Panc1 (cell line): ENCODE measurements around the gene NSG2. TPM values are rescaled to one million over a fixed set of nuclear protein-coding genes. Genes with fewer than 3 reads are reported as not detected.

Source experiments
- ATAC-seq: fragments of 200-7000 bp; cut with Tn5 transposase; 2 replicates; pipeline ENCODE4 v1.9.1; 2020; ENCODE audit warnings: mild to moderate bottlenecking, moderate library complexity
- BruUV-seq: library from RNA; stranded (reverse); fragments of 400-500 nt; replicated peaks from 2 replicates; lab custom pipeline; 2021; lab: Mats Ljungman, UMichigan
- CTCF ChIA-PET: fragments of 300-600 bp; sonication (Branson Sonifier 250); formaldehyde crosslinking; loops from one replicate; lab custom pipeline; 2022; ENCODE audit warnings: antibody characterized with exemption; lab: Charles Lee
- POLR2A ChIA-PET: fragments of 300-600 bp; sonication (Branson Sonifier 250); formaldehyde crosslinking; loops from one replicate; lab custom pipeline; 2022; ENCODE audit warnings: antibody characterized with exemption; lab: Charles Lee
- DNase-seq: peaks from one replicate; pipeline ENCODE4 v3.0.0-alpha.2; 2010; ENCODE audit warnings: low read depth, low spot score
- H3K27ac ChIP-seq: 2 replicates; pipeline ENCODE4 v1.5.1; 2011; ENCODE audit warnings: mild to moderate bottlenecking, low read length, inconsistent platforms
- H3K27me3 ChIP-seq: fragments of 200-500 bp; sonication (Bioruptor generic); 2 replicates; pipeline ENCODE4 v1.6.0; 2014; ENCODE audit warnings: low read length, inconsistent platforms; ENCODE audit not compliant: control insufficient read depth, insufficient read depth
- H3K36me3 ChIP-seq: fragments of 200-500 bp; sonication (Bioruptor generic); 2 replicates; pipeline ENCODE4 v1.5.1; 2014; ENCODE audit warnings: inconsistent platforms, mild to moderate bottlenecking, low read length, moderate library complexity; ENCODE audit not compliant: control insufficient read depth, insufficient read depth
- H3K4me1 ChIP-seq: 2 replicates; pipeline ENCODE4 v1.5.1; 2011; ENCODE audit warnings: inconsistent platforms, mild to moderate bottlenecking, low read length, moderate library complexity; ENCODE audit not compliant: control insufficient read depth, insufficient read depth
- H3K4me3 ChIP-seq, 2 experiments: 2 replicates each; pipeline ENCODE4 v1.5.1; 2011 to 2012; ENCODE audit warnings: low read depth in 2 of 2, low read length in 2 of 2, mild to moderate bottlenecking in 2 of 2, inconsistent platforms in 1 of 2, moderate library complexity in 1 of 2
- H3K9me3 ChIP-seq: fragments of 200-500 bp; sonication (Bioruptor generic); 2 replicates; pipeline ENCODE4 v1.5.1; 2014; ENCODE audit warnings: low read depth, mild to moderate bottlenecking, inconsistent platforms, low read length, moderate library complexity; ENCODE audit not compliant: control insufficient read depth, insufficient read depth
- POLR2AphosphoS5 ChIP-seq: IDR thresholded peaks from 2 replicates; pipeline ENCODE4 v1.6.1; 2012; ENCODE audit warnings: mild to moderate bottlenecking, low read depth, low read length, moderate library complexity
- SIN3A ChIP-seq: IDR thresholded peaks from 2 replicates; pipeline ENCODE4 v1.6.1; 2012; ENCODE audit warnings: low read depth, mild to moderate bottlenecking, low read length, moderate library complexity, borderline replicate concordance; ENCODE audit not compliant: insufficient read depth
- TCF7L2 ChIP-seq: IDR thresholded peaks from 2 replicates; pipeline ENCODE4 v1.6.1; 2011; ENCODE audit warnings: mild to moderate bottlenecking, low read depth, low read length, inconsistent platforms
- in situ Hi-C: cut with HindIII; loops from 2 replicates; pipeline ENCODE4 v1.10.0; 2016; ENCODE audit warnings: low sequenced_read_pairs, low pct_unique_long_range_greater_than_20kb
- intact Hi-C: fragments of 100-400 bp; cut with micrococcal nuclease; formaldehyde crosslinking; loops from one replicate; pipeline ENCODE4 v1.10.0; 2022; ENCODE audit not compliant: unreplicated experiment
- total RNA-seq: library from RNA; stranded (reverse); gene quantifications from one replicate; pipeline ENCODE4 v1.2.1, GENCODE V29; 2021; ENCODE audit not compliant: unreplicated experiment
- TF ChIP-seq, protein P1 (sequence below), 2 experiments: IDR thresholded peaks; 2 replicates each; pipeline ENCODE4 v1.6.1; 2011 to 2012; ENCODE audit warnings: low read depth in 2 of 2, control low read depth in 1 of 2, low read length in 1 of 2, mild to moderate bottlenecking in 1 of 2, moderate library complexity in 1 of 2; ENCODE audit not compliant: insufficient read depth in 1 of 2
- TF ChIP-seq, protein P2 (sequence below): fragments of 450-650 bp; IDR thresholded peaks from 2 replicates; pipeline ENCODE4 v1.5.1; 2017; ENCODE audit warnings: mild to moderate bottlenecking

The NSG2 gene
- total RNA-seq, 1 experiment from 2014 or later: not detected

DNA sequence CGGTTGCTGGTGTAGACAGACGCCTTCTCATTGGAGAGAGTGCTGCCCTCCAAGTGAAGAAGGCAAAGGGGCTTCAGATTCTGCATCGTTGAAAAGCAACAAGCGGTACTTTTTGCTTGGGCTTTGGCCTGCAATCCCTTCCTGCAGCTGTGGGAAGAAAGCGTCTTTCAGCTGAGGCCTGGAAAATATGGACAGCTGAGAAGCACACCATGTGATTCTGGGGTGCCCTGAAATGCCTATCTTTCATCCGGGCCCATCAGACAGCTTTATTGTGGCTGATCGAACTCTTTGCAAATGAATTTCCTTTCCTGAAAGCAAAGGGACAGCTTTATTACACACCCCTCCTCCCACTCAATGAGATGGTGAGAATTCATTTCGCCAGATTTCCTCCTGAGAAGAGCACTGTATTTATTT is 74.0 kb downstream of the NSG2 start:
- Histone ChIP-seq H3K9me3 (no peaks in the 10 kb centered on the region), H3K36me3 (no peaks in the 10 kb centered on the region), H3K4me3 (no peak overlapping the region), H3K27ac (no peak overlapping the region), H3K4me1 (no peaks in the 10 kb centered on the region), H3K27me3 (peaks cover 3% of the 10 kb centered on the region; the same call in 1 of the 2 replicates)
- ChIA-PET CTCF (no interaction called here), POLR2A (no interaction called here)
- intact Hi-C loops (no loop called here), in situ Hi-C loops (no loop called here)
- BruUV-seq: no TSS peak
- no peak for ATAC-seq
- no peak for TF ChIP-seq POLR2AphosphoS5
- no peak for TF ChIP-seq SIN3A
- TF ChIP-seq, protein P1, sequence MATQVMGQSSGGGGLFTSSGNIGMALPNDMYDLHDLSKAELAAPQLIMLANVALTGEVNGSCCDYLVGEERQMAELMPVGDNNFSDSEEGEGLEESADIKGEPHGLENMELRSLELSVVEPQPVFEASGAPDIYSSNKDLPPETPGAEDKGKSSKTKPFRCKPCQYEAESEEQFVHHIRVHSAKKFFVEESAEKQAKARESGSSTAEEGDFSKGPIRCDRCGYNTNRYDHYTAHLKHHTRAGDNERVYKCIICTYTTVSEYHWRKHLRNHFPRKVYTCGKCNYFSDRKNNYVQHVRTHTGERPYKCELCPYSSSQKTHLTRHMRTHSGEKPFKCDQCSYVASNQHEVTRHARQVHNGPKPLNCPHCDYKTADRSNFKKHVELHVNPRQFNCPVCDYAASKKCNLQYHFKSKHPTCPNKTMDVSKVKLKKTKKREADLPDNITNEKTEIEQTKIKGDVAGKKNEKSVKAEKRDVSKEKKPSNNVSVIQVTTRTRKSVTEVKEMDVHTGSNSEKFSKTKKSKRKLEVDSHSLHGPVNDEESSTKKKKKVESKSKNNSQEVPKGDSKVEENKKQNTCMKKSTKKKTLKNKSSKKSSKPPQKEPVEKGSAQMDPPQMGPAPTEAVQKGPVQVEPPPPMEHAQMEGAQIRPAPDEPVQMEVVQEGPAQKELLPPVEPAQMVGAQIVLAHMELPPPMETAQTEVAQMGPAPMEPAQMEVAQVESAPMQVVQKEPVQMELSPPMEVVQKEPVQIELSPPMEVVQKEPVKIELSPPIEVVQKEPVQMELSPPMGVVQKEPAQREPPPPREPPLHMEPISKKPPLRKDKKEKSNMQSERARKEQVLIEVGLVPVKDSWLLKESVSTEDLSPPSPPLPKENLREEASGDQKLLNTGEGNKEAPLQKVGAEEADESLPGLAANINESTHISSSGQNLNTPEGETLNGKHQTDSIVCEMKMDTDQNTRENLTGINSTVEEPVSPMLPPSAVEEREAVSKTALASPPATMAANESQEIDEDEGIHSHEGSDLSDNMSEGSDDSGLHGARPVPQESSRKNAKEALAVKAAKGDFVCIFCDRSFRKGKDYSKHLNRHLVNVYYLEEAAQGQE (IDR thresholded peaks at IDR 0.05; ENCODE audit: insufficient read depth in 1 of 2, low read depth in 2 of 2, low read length in 1 of 2): no peak
- no peak for TF ChIP-seq TCF7L2
- TF ChIP-seq, protein P2, sequence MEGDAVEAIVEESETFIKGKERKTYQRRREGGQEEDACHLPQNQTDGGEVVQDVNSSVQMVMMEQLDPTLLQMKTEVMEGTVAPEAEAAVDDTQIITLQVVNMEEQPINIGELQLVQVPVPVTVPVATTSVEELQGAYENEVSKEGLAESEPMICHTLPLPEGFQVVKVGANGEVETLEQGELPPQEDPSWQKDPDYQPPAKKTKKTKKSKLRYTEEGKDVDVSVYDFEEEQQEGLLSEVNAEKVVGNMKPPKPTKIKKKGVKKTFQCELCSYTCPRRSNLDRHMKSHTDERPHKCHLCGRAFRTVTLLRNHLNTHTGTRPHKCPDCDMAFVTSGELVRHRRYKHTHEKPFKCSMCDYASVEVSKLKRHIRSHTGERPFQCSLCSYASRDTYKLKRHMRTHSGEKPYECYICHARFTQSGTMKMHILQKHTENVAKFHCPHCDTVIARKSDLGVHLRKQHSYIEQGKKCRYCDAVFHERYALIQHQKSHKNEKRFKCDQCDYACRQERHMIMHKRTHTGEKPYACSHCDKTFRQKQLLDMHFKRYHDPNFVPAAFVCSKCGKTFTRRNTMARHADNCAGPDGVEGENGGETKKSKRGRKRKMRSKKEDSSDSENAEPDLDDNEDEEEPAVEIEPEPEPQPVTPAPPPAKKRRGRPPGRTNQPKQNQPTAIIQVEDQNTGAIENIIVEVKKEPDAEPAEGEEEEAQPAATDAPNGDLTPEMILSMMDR: no peak
- no peak for DNase-seq

DNA sequence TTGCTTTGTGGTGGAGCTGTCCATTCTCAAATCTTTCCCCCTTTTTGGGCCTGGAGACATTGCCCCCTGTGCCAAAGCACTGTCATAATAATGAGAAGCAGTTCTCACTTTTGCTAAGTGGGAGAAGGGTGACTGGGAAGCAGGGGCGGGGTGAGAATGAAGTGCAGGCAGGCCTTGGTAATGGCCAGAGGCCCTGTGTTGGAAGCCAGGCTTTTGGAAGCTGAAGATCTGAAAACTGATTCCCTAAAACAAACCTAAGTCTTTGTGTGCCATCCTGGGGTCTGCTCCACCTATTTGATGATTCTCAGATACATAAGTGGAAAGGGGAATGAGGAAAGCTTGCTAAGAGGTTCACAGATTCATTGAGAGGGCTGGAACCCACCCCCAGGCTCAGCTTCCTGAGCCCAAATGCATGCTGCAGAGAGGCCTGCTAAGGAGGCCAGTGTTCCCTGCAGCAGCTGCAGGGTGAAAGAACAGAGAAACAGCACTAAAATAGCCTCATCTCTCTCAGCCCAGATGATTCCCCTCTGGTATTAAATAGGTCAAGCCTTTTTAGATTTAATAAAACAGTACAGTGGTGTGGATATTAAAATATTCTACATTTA is 75.0 kb downstream of the NSG2 start:
- in situ Hi-C loops (no loop called here), intact Hi-C loops (no loop called here)
- no peak for DNase-seq
- no peak for ATAC-seq
- Histone ChIP-seq H3K4me1 (no peaks in the 10 kb centered on the region), H3K27ac (no peak overlapping the region), H3K36me3 (no peaks in the 10 kb centered on the region), H3K9me3 (no peaks in the 10 kb centered on the region), H3K4me3 (no peak overlapping the region), H3K27me3 (peaks cover 3% of the 10 kb centered on the region; the same call in 1 of the 2 replicates)
- POLR2A ChIA-PET: no interaction called here
- CTCF ChIA-PET: interaction anchor here (0.7 kb wide), 1 partner anchor 172 kb away, joined by 3 read pairs; no protein-coding TSS in a partner anchor
- BruUV-seq: no TSS peak
- no peak for TF ChIP-seq SIN3A
- no peak for TF ChIP-seq TCF7L2
- TF ChIP-seq POLR2AphosphoS5: no peak
- TF ChIP-seq, protein P2: no peak
- TF ChIP-seq, protein P1 (IDR thresholded peaks at IDR 0.05; ENCODE audit: insufficient read depth in 1 of 2, low read depth in 2 of 2, low read length in 1 of 2): no peak
